ENCODE measurements around the gene TMOD3.

The TMOD3 gene

DNA sequence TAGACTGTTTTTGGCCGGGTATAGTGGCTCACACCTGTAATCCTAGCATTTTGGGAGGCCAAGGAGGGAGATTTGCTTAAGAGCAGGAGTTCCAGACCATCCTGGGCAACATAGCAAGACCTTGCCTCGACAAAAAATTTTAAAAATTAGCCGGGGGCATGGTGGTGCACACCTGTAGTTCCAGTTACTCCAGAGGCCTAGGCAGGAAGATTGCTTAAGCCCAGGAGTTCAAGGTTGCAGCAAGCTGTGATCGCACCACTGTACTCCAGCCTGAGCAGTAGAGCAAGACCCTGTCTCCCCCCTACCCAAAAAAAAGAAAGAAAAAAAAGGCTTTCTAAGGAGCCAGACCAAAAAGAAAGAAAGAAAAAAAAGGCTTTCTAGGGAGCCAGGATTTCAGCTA is 36.7 kb downstream of the TMOD3 start:
- Histone ChIP-seq H3K4me1 (ENCODE audit: control insufficient read depth, low read depth, low read length) (no peaks in the 10 kb centered on the region), H3K56ac (ENCODE audit: low read length) (no peak overlapping the region), H3K27ac (ENCODE audit: low read depth, low read length) (no peak overlapping the region), H3K79me1 (ENCODE audit: low read length) (peaks cover 7% of the 10 kb centered on the region), H3K79me2 (ENCODE audit: control insufficient read depth, insufficient read depth, low read length) (peaks cover under 1% of the 10 kb centered on the region), H2BK15ac (replicated peaks; ENCODE audit: low read depth) (no peak overlapping the region), H4K5ac (ENCODE audit: low read length) (no peak overlapping the region), H2BK120ac (ENCODE audit: low read depth, low read length) (no peak overlapping the region), H3K18ac (ENCODE audit: low read length) (no peak overlapping the region), H3K9ac (ENCODE audit: low read length) (no peak overlapping the region), H3K4me2 (ENCODE audit: low read length) (no peak overlapping the region), H3K27me3 (ENCODE audit: insufficient read depth, low read length, poor library complexity) (peaks cover 1% of the 10 kb centered on the region), H3K36me3 (ENCODE audit: control insufficient read depth, insufficient read depth, low read length) (peaks cover 1% of the 10 kb centered on the region), H3K4me3 (ENCODE audit: low read length) (no peak overlapping the region), H2AK5ac (ENCODE audit: low read length) (no peak overlapping the region), H4K8ac (ENCODE audit: low read depth, low read length) (no peak overlapping the region), H3K23ac (ENCODE audit: low read length) (no peak overlapping the region), H2BK5ac (ENCODE audit: low read length) (no peak overlapping the region), H3K4ac (ENCODE audit: low read depth, low read length) (no peak overlapping the region)
- no CpG with 5 or more reads among the region's 4 CpGs for WGBS (ENCODE audit: extremely low coverage, insufficient coverage, low lambda C conversion rate)
- DNase-seq: no peak

DNA sequence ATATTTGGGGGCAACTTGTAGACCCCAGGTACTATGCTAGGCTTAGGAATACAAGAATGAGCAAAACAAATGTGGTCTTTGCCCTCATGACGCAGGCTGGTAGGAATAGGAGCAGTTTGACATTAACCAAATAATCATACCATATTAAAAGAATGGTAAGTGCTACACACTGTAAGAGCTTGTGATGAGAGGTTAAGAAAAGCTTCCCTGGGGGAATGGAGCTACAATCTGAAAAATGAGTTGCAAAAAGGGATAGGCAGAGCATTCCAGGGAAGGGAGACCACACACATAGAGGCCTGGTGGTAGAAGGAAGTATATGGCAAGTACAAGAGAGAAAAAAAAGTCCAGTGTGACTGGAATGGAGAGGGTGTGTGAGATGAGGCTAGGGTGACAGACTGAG is 37.3 kb downstream of the TMOD3 start:
- DNase-seq: no peak
- Histone ChIP-seq H2BK15ac (replicated peaks; ENCODE audit: low read depth) (no peak overlapping the region), H3K4me2 (ENCODE audit: low read length) (no peak overlapping the region), H3K4me3 (ENCODE audit: low read length) (no peak overlapping the region), H4K5ac (ENCODE audit: low read length) (no peak overlapping the region), H3K18ac (ENCODE audit: low read length) (no peak overlapping the region), H2BK5ac (ENCODE audit: low read length) (no peak overlapping the region), H4K8ac (ENCODE audit: low read depth, low read length) (no peak overlapping the region), H3K36me3 (ENCODE audit: control insufficient read depth, insufficient read depth, low read length) (peaks cover 1% of the 10 kb centered on the region), H2BK120ac (ENCODE audit: low read depth, low read length) (no peak overlapping the region), H3K27me3 (ENCODE audit: insufficient read depth, low read length, poor library complexity) (peaks cover 1% of the 10 kb centered on the region), H3K23ac (ENCODE audit: low read length) (no peak overlapping the region), H3K79me2 (ENCODE audit: control insufficient read depth, insufficient read depth, low read length) (no peaks in the 10 kb centered on the region), H3K4ac (ENCODE audit: low read depth, low read length) (no peak overlapping the region), H3K79me1 (ENCODE audit: low read length) (peaks cover 6% of the 10 kb centered on the region), H3K4me1 (ENCODE audit: control insufficient read depth, low read depth, low read length) (no peaks in the 10 kb centered on the region), H2AK5ac (ENCODE audit: low read length) (no peak overlapping the region), H3K9ac (ENCODE audit: low read length) (no peak overlapping the region), H3K56ac (ENCODE audit: low read length) (no peak overlapping the region), H3K27ac (ENCODE audit: low read depth, low read length) (no peak overlapping the region)
- no CpG with 5 or more reads among the region's 1 CpG for WGBS (ENCODE audit: extremely low coverage, insufficient coverage, low lambda C conversion rate)

DNA sequence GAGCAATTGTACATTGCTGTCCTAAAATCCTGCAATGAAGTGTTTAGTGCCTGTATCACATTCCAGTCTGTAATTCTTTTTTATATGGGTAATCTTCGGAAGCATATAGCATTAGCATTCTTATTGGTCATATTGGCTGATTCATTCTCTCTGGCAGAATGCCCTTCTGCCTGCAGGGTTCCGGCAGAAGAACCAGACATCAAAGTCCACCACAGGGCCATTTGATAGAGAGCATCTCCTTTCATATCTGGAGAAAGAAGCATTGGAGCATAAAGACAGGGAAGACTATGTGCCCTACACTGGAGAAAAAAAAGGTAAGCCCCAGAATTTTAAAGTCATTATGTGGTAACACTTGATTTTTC is 39.6 kb downstream of the TMOD3 start:
- H3K79me2 ChIP-seq (ENCODE audit: control insufficient read depth, insufficient read depth, low read length): no peaks in the 10 kb centered on the region
- H3K36me3 ChIP-seq (ENCODE audit: control insufficient read depth, insufficient read depth, low read length): peaks cover 3% of the 10 kb centered on the region

DNA sequence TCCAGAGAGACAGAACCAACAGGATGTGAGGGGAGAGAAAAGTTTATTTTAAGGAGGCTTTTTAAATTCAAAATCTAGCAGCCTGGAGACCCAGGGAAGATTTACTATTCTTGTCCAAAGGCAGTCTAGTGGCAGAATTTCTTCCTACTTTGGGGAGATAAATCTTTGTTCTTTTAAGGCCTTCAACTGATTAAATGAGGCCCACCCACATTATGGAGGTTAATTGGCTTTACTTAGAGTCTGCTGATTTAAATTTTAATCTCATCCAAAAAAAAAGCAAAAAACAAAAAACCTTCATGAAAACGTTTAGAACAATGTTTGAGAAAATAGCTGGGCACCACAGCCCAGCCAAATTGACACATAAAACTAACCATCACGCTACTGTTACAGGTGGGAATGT is 41.3 kb downstream of the TMOD3 start:
- Histone ChIP-seq H3K27ac (ENCODE audit: low read depth, low read length) (no peak overlapping the region), H3K4me1 (ENCODE audit: control insufficient read depth, low read depth, low read length) (no peaks in the 10 kb centered on the region), H3K18ac (ENCODE audit: low read length) (no peak overlapping the region), H3K4me2 (ENCODE audit: low read length) (no peak overlapping the region), H3K4me3 (ENCODE audit: low read length) (no peak overlapping the region), H4K5ac (ENCODE audit: low read length) (no peak overlapping the region), H3K4ac (ENCODE audit: low read depth, low read length) (no peak overlapping the region), H2BK15ac (replicated peaks; ENCODE audit: low read depth) (no peak overlapping the region), H2AK5ac (ENCODE audit: low read length) (no peak overlapping the region), H3K36me3 (ENCODE audit: control insufficient read depth, insufficient read depth, low read length) (peaks cover 3% of the 10 kb centered on the region), H3K79me1 (ENCODE audit: low read length) (peaks cover 4% of the 10 kb centered on the region), H3K56ac (ENCODE audit: low read length) (no peak overlapping the region), H3K79me2 (ENCODE audit: control insufficient read depth, insufficient read depth, low read length) (no peaks in the 10 kb centered on the region), H3K27me3 (ENCODE audit: insufficient read depth, low read length, poor library complexity) (peaks cover 1% of the 10 kb centered on the region), H2BK5ac (ENCODE audit: low read length) (no peak overlapping the region), H2BK120ac (ENCODE audit: low read depth, low read length) (no peak overlapping the region), H3K9ac (ENCODE audit: low read length) (no peak overlapping the region), H3K23ac (ENCODE audit: low read length) (no peak overlapping the region), H4K8ac (ENCODE audit: low read depth, low read length) (no peak overlapping the region)
- WGBS (ENCODE audit: extremely low coverage, insufficient coverage, low lambda C conversion rate): no CpG with 5 or more reads among the region's 2 CpGs
- no peak for DNase-seq

More for the DNA sequence above, 39.6 kb downstream of the TMOD3 start:
- Histone ChIP-seq H3K27ac (ENCODE audit: low read depth, low read length) (no peak overlapping the region), H3K23ac (ENCODE audit: low read length) (no peak overlapping the region), H3K56ac (ENCODE audit: low read length) (no peak overlapping the region), H2AK5ac (ENCODE audit: low read length) (no peak overlapping the region), H3K27me3 (ENCODE audit: insufficient read depth, low read length, poor library complexity) (peaks cover 1% of the 10 kb centered on the region), H3K18ac (ENCODE audit: low read length) (no peak overlapping the region), H3K4me1 (ENCODE audit: control insufficient read depth, low read depth, low read length) (no peaks in the 10 kb centered on the region), H3K4ac (ENCODE audit: low read depth, low read length) (no peak overlapping the region), H2BK15ac (replicated peaks; ENCODE audit: low read depth) (no peak overlapping the region), H3K9ac (ENCODE audit: low read length) (no peak overlapping the region), H3K4me2 (ENCODE audit: low read length) (no peak overlapping the region), H2BK120ac (ENCODE audit: low read depth, low read length) (no peak overlapping the region), H4K8ac (ENCODE audit: low read depth, low read length) (no peak overlapping the region), H2BK5ac (ENCODE audit: low read length) (no peak overlapping the region), H4K5ac (ENCODE audit: low read length) (no peak overlapping the region), H3K4me3 (ENCODE audit: low read length) (no peak overlapping the region), H3K79me1 (ENCODE audit: low read length) (peaks cover 4% of the 10 kb centered on the region)
- no CpG with 5 or more reads among the region's 2 CpGs for WGBS (ENCODE audit: extremely low coverage, insufficient coverage, low lambda C conversion rate)
- DNase-seq: no peak

DNA sequence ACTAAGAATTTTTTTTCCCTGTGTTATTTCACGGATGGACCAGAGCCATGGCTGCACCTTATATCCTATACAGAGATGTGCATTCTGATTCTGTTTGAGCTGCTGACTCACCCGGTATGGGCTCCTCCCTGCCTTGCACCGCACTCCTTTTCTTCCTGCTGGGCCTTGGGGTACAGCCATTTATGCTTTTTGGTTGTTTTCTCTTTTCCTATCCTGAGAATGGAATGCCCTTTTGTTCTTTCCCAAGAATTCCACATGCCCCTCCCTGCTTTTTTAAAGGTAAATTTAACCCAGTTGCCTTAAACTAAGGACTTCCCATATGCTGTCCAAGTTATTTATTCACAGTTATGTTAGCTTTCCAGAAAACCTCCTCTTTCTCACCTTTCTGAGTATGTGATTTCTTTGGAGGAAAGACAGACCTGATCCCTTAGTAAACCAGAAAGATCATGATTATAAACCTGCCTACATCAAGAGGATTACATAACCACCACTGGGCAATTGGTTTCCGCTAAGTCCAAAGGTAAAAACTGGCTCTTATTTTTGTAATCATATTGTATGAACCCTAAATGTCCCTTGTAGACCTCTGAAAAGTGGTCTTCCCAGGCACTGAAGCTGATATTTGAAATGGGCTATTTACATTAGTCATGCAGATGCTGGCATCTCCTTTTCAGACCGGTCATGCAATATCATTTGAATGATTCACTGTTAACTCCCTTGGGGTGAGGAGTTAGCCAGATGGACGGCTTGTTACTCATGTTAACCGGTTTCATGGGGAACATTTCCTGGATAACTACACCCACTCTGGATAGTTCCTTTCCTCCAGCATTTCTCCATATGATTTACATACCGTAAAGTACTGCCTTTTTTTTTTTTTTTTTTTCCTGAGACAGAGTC is 45.5 kb downstream of the TMOD3 start:
- Histone ChIP-seq H3K4ac (ENCODE audit: low read depth, low read length) (no peak overlapping the region), H2BK15ac (replicated peaks; ENCODE audit: low read depth) (no peak overlapping the region), H3K79me1 (ENCODE audit: low read length) (no peaks in the 10 kb centered on the region), H2BK120ac (ENCODE audit: low read depth, low read length) (no peak overlapping the region), H3K56ac (ENCODE audit: low read length) (no peak overlapping the region), H3K23ac (ENCODE audit: low read length) (no peak overlapping the region), H3K9ac (ENCODE audit: low read length) (no peak overlapping the region), H3K79me2 (ENCODE audit: control insufficient read depth, insufficient read depth, low read length) (no peaks in the 10 kb centered on the region), H3K4me2 (ENCODE audit: low read length) (no peak overlapping the region), H3K18ac (ENCODE audit: low read length) (no peak overlapping the region), H4K8ac (ENCODE audit: low read depth, low read length) (no peak overlapping the region), H3K4me3 (ENCODE audit: low read length) (no peak overlapping the region), H3K4me1 (ENCODE audit: control insufficient read depth, low read depth, low read length) (no peaks in the 10 kb centered on the region), H4K5ac (ENCODE audit: low read length) (no peak overlapping the region), H3K27ac (ENCODE audit: low read depth, low read length) (no peak overlapping the region), H3K27me3 (ENCODE audit: insufficient read depth, low read length, poor library complexity) (peaks cover 1% of the 10 kb centered on the region), H2AK5ac (ENCODE audit: low read length) (no peak overlapping the region), H3K36me3 (ENCODE audit: control insufficient read depth, insufficient read depth, low read length) (peaks cover 3% of the 10 kb centered on the region), H2BK5ac (ENCODE audit: low read length) (no peak overlapping the region)
- DNase-seq: peak; percentile 65
- WGBS (ENCODE audit: extremely low coverage, insufficient coverage, low lambda C conversion rate): no CpG with 5 or more reads among the region's 8 CpGs

DNA sequence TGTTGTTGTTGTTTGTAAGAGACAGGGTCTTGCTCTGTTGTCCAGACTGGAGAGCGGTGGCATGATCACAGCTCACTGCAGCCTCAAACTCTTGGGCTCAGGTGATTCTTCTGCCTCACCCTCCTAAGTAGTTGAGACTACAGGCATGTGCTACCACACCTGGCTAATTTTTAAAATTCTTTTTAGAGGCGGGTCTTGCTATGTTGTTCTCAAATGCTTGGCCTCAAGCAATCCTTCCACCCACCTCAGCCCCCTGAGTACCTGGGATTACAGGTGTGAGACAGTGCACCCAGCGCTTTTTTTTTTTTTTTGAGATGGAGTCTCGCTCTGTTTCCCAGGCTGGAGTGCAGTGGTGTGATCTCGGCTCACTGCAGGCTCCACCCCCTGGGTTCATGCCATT is 46.7 kb downstream of the TMOD3 start:
- H3K56ac ChIP-seq (ENCODE audit: low read length): no peak overlapping the region
- H3K36me3 ChIP-seq (ENCODE audit: control insufficient read depth, insufficient read depth, low read length): peaks cover 2% of the 10 kb centered on the region
- H3K79me1 ChIP-seq (ENCODE audit: low read length): no peaks in the 10 kb centered on the region
- no peak overlapping the region for H4K8ac ChIP-seq (ENCODE audit: low read depth, low read length)
- no peak overlapping the region for H3K9ac ChIP-seq (ENCODE audit: low read length)
- H2BK120ac ChIP-seq (ENCODE audit: low read depth, low read length): no peak overlapping the region
- H3K79me2 ChIP-seq (ENCODE audit: control insufficient read depth, insufficient read depth, low read length): no peaks in the 10 kb centered on the region
- no peak overlapping the region for H2BK15ac ChIP-seq (replicated peaks; ENCODE audit: low read depth)
- no peak overlapping the region for H2AK5ac ChIP-seq (ENCODE audit: low read length)
- no peak overlapping the region for H3K23ac ChIP-seq (ENCODE audit: low read length)
- no CpG with 5 or more reads among the region's 5 CpGs for WGBS (ENCODE audit: extremely low coverage, insufficient coverage, low lambda C conversion rate)
- no peaks in the 10 kb centered on the region for H3K4me1 ChIP-seq (ENCODE audit: control insufficient read depth, low read depth, low read length)
- no peak overlapping the region for H2BK5ac ChIP-seq (ENCODE audit: low read length)
- H3K4ac ChIP-seq (ENCODE audit: low read depth, low read length): no peak overlapping the region
- DNase-seq: no peak
- no peak overlapping the region for H3K27ac ChIP-seq (ENCODE audit: low read depth, low read length)
- H4K5ac ChIP-seq (ENCODE audit: low read length): no peak overlapping the region
- H3K4me3 ChIP-seq (ENCODE audit: low read length): no peak overlapping the region
- no peak overlapping the region for H3K4me2 ChIP-seq (ENCODE audit: low read length)
- no peaks in the 10 kb centered on the region for H3K27me3 ChIP-seq (ENCODE audit: insufficient read depth, low read length, poor library complexity)
- no peak overlapping the region for H3K18ac ChIP-seq (ENCODE audit: low read length)
